Suppressor macrophage (primary cell): Measurements from ENCODE around the gene TUBGCP2.

Source experiments
- DNase-seq, 4 experiments: peaks; one replicate each; pipeline ENCODE4 v3.0.0-alpha.2; 2020 to 2022

The TUBGCP2 gene

GRCh38 chr10:133299738-133300137 is 8.9 kb downstream of the TUBGCP2 start:
- no peak for DNase-seq

- DNase-seq = no peak
Measured at GRCh38 chr10:133299224-133299623, 9.4 kb downstream of the TUBGCP2 start.

GRCh38 chr10:133298466-133298865 is 10.2 kb downstream of the TUBGCP2 start:
- no peak for DNase-seq

GRCh38 chr10:133297504-133297903 is 11.2 kb downstream of the TUBGCP2 start:
- DNase-seq = no peak

DNA sequence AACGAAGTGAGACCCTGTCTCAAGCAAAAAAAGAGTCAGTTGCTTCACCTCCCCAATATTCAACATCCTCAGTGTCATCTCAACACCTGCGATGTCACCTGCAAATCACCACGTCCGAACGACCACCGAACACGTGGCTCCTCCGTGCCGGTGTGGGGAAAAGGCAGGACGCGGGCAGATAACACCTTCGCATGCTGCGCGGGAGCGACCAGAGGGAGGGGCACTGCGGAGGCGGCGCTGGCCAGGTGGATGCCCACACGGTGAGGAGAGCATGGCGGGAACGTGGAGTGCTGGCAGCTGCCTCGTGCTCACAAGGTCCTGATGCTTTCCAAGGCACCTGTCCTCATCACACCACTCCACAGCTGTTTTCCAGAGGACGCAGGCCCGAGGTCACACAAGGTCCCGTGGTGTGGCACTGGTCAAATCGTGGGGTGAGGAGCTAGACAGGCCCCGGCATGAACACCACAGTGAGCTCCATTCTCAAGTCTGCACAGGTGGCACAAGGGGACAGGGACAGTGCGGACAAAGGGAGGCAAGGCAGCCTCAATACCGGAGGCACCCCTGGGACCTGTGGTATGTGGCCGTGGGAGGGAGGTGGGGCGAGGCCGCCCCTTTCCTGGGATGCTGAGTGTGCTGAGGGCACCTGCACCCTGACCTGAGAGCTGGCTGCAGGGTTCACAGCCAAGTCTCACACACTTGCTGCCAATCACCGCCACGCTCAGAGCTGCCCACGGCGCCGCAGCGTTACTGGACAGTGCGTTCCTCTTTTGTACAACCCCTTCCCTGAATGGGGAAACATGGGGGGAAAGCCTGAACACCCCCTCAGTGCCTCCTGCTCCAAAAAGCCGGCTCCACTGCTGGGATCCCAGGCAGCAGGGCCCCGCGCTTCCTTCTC is 13.0 kb downstream of the TUBGCP2 start:
- DNase-seq = peak in 1 of 4 experiments; percentile 34

DNA sequence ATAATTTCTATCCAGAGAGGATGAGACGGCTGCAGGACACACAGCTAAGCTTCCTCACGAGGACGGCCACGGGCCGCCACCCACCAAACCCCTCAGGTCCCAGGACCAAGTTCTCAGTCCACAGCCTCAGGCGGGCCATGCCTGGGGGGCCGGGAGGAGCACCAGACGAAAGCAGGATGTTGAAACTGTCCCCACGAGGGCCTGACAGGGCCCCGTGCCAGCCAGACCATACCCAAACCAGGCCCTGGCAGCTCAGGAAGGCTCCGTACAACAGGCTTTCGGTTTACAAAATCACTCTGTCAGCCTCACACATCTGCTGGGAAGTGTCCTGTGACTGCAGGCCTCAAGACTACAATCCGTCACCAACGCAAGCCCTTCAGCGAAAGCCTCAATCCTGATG is 14.5 kb downstream of the TUBGCP2 start:
- DNase-seq = peak; percentile 95 to 98 (median 96)

DNA sequence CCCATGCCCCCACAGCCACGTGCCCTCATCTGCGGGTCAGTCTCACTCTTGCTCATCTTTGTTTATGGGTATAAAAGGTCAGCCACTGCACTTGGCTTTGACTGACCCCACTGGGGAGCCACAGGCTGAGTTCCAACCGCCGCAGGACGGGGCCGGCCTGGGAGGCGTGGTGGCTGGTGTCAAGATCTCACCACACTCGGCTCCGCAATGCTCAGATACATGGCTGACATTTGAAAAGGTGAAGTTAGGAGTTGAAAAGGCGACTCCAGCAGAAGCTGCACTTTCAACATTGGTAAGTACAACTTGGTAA is 14.9 kb downstream of the TUBGCP2 start:
- no peak for DNase-seq

DNA sequence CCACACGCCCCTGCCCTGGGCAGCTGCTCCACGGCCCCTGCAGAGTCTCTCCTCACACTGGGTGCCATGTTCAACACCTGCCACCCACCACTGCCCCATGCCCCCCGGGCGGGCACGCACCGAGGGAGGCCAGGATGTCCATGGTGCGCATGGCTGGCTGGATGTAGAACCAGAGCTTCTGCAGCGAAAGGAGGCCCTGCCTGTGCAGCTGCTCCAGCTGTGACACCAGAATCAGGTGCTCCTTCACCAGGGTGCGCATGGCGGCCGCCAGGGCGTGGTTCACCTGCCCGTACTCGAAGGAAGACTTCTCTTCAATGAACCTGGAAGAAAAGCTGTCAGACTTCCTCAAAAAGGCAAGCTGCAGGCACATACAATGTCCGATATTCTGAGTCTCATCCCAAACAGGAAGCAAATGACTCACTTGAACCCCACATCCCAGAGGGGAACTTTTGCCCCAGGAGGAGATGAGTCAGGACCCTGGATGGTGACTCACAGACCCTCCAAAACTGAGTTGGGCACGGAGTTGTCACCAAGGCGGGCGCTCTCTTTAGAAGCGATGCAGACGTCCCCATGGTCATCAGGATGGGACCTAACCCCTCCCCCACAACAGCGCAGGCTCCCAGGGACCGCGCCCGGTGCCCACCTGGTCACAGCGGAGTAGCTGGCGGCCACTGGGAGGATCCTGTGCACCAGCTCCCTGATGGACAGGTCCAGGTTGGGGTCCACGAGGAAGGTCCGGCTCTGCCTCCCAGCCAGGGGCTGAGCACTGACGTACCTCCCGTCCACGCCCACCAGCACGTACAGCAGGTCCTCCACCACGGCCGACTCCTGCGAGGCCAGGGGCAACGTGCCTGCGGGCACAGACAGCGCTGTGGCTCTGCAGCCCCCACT is 15.5 kb downstream of the TUBGCP2 start:
- peak; percentile 91 to 97 (median 92) for DNase-seq

DNA sequence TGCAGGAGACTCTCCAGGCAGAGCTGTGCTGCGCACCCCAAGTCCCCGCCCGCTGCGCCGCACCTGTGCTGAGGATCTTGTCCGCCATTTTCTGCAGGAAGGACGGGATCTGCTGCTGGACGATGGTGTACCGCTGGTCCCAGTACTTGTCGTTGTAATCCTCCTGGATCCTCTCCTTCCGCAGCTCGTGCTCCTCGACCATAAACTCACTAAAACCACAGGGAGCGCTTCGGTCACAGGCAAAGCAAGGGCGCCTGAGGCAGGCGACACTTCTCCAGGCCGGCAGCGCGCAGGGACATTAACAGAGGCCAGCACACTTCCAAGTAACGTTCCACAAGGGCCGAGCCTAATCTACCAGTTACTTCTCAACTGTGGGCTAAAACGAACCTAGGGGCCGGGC is 18.9 kb downstream of the TUBGCP2 start:
- DNase-seq = no peak

- no peak for DNase-seq
Measured at GRCh38 chr10:133287832-133288500, 20.7 kb downstream of the TUBGCP2 start.

DNA sequence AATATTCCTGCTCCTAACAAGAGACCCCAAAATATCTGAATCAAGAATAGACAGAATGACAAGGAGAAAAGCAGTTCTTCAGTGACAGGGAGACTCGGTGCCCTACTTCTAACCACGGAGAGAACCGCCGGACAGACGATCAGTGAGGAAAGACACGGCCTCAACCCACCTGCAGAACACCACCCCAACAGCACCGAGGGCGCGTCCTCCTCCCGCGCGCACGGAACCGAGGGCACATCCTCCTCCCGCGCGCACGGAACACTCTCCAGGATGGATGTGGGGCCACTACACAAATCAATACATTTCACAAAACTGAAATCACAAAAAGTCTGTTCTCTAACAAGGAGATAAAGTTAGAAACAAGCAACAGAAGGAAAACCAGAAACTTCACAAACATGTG is 22.3 kb downstream of the TUBGCP2 start:
- no peak for DNase-seq

- no peak for DNase-seq
Measured at GRCh38 chr10:133285217-133285616, 23.5 kb downstream of the TUBGCP2 start.

DNA sequence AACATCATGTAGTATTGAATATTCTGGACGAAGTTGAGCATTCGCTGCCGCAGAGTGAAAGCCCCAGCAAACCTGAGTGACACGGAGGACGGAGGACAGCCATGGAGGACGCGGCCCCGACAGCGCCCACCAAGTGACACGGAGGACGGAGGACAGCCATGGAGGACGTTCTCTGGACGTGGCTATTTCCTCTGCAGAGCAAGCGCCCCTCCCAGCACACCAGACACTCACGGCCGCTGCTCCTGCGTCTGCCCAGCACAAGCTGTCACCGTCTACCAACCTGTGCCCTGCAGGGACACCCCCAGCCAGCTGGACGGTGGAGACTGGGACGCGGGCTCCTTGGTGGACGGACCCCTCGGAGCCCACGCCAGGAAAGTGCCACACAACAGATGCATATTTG is 24.7 kb downstream of the TUBGCP2 start:
- DNase-seq = no peak

DNA sequence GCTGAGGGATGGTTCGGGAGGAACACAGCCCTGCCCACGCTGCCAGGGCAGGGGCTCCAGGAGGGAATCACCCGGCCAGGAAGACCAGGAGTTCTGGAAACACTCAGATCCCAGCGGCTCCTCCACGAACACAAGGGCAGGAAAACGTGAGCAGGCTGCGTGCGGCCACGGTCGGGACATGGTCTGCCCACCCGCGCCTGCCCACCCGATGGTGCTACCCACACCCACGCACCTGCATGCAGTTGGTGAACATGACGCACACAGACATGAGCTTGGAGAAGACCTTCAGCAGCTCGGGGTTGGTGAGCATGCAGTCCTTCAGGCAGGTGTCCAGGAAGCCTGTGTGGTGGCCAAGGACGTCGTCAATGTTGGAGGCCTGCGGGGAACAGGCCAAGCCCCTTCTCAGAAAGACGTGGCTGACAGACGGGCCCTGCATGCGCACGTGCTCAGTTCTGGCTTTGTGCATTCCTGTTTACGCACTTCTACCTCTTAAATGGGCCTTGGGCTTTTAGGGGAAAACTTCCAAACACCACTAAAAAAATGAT is 25.8 kb downstream of the TUBGCP2 start:
- DNase-seq = no peak

- no peak for DNase-seq
Measured at GRCh38 chr10:133281628-133282372, 26.9 kb downstream of the TUBGCP2 start.

DNA sequence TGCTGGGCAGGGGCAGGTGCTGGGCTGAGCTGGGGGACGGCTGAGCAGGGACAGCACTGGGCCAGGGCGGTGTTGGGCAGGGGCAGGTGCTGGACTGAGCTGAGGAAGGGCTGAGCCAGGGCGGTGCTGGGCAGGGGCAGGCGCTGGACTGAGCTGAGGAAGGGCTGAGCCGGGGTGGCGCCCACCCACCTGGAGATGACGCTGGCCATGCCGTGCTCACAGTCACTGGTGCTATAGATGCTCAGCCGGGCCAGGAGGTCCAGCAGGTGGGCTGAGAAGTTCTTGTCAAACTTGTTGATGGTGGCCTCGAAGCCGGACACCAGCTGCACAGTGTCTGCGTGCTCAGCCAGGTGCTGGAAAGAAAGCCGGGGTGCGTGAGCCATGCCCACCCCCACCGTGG is 27.6 kb downstream of the TUBGCP2 start:
- DNase-seq = no peak

- DNase-seq = no peak
Measured at GRCh38 chr10:133280391-133281059, 28.1 kb downstream of the TUBGCP2 start.

DNA sequence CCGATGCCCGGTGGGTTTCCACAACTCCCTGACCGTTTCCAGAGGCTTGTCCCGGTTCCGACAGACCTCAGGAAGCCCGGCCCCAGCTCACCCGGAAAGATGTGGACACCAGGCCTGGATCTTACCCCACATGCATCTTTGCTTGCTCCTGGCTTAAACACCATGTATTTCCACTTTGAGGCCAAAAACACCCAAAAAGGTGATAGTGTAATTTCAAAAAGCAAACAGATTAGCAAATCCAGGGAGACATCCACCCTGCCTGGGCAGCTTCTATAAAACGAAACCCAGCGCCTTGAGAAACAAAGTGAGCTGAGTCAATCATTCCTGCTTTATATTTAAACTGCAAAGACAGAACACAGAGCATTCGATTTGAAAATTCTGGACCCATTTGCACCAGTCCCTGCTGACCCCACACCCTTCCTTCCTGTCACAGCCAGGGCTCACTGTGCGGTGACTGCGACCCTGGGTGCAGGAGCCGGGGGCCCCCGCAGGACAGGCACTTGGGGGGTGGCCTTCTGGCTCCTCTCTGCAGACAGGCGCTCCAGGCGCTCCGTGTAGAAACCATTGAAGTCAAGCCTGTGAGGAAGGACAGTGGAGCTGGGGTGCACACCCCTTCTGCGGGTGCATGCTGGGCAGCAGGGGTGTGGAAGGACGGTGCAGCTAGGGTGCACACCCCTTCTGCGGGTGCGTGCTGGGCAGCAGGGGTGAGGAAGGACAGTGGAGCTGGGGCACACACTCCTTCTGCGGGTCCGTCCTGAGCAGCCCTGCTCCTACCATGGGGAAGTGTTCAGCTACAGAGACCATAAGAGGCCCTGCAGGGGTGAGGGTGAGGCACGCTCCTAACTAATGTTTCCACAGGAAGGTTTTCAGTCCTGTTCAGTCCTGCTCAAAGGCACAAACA is 29.1 kb downstream of the TUBGCP2 start:
- peak; percentile 55 to 78 (median 74) for DNase-seq

- peak; percentile 83 to 91 (median 88) for DNase-seq
Measured at GRCh38 chr10:133278577-133279265, 30.0 kb downstream of the TUBGCP2 start.
